ENCODE measurements around the gene DUSP10. TPM values are rescaled to one million over a fixed set of nuclear protein-coding genes. Genes with fewer than 3 reads are reported as not detected.

The DUSP10 gene
- total and polyA plus RNA-seq, 2 donors (not counting 1 experiment from before 2014, with no cell fraction given), result 22.8 to 37.7 TPM

DNA sequence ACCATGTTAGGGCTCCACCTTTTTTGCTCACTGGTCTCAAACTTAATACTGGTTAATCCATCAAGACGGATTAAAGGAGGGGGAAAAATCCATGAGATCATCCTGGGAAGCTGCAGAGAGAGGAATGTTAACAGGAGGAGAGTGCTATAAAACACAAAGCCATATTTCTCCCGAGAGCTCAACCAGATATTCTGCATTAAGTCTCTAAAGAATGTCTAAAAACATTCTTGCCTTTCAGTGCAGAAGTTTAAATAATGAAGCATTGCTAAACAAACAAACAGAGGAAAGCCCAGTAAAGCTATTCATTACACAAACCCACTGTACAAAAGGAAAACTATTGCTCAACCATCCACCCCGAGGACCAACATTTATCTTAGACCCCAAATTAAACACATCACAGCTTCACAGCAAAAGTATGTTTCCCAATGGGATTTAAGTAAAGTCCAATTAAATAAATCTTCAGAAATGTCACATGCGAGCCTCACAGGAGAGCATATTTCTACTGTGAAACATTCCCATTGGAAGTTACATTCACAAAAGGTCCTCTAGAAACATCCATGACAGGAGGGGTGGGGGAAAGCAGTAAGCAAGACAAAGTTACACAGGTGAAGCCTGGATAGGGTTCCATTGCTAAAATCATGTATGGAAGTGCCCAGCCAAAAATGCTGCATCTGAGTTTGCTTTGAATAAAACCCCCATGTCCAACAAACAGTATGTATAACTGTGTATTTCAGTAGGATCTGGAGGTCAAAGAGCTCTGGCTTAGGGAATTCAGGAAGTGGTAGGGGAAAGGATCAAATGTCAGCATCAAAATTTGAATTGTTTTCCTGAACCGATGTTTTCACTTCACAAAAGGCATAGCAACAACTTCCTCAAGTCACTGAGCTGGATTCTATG is 23.3 kb downstream of the DUSP10 start:
- ChIA-PET CTCF (interaction anchor here (1.2 to 1.6 kb wide), 2 partner anchors 10 to 17 kb away, joined by 3 read pairs; no protein-coding TSS in a partner anchor), POLR2A (interaction anchor here (0.6 kb wide), 1 partner anchor 13 kb away, joined by 3 read pairs; no protein-coding TSS in a partner anchor)
- 17% methylated on average over 1 of the region's 5 CpGs for WGBS (ENCODE audit: insufficient coverage)
- Histone ChIP-seq H3K9ac (ENCODE audit: low read length) (no peak overlapping the region), H3K4me1 (ENCODE audit: control insufficient read depth in 2 of 2, insufficient read depth in 2 of 2, low read length in 2 of 2) (peaks cover under 1% of the 10 kb centered on the region in 2 donors), H3K4me3 (ENCODE audit: control extremely low read depth in 1 of 5, extremely low read depth in 1 of 5, insufficient read depth in 1 of 5, low read depth in 2 of 5, low read length in 4 of 5) (no peak overlapping the region), H4K20me1 (ENCODE audit: control insufficient read depth, insufficient read depth, low read length, poor library complexity, severe bottlenecking) (no peaks in the 10 kb centered on the region), H3K9me3 (ENCODE audit: control extremely low read depth in 1 of 3, control insufficient read depth in 2 of 3, insufficient read depth in 1 of 3, low read length in 2 of 3) (peaks cover 3 to 8% (median 7%) of the 10 kb centered on the region in 3 donors), H3K27me3 (replicated peaks in 1 of 4; ENCODE audit: control extremely low read depth in 1 of 4, control insufficient read depth in 3 of 4, insufficient read depth in 4 of 4, low read length in 3 of 4) (no peaks in the 10 kb centered on the region), H3K79me2 (ENCODE audit: control insufficient read depth, insufficient read depth, low read length) (peaks cover 64% of the 10 kb centered on the region), H3K36me3 (replicated peaks in 1 of 2; ENCODE audit: control extremely low read depth in 1 of 2, control insufficient read depth in 1 of 2, extremely low read depth in 1 of 2, insufficient read depth in 2 of 2, low read length in 1 of 2) (peaks cover 0 to 4% of the 10 kb centered on the region in 2 experiments), H3K4me2 (replicated peaks; ENCODE audit: low read depth, low read length, poor library complexity, severe bottlenecking) (no peak overlapping the region), H2AFZ (ENCODE audit: insufficient read depth, low read depth, low read length, poor library complexity, severe bottlenecking) (no peak overlapping the region), H3K27ac (ENCODE audit: low read length in 2 of 2) (no peak overlapping the region)
- H3K4me3 Mint-ChIP-seq, result no peak overlapping the region
- H3K27me3 Mint-ChIP-seq, result no peaks in the 10 kb centered on the region
- no peaks in the 10 kb centered on the region for H3K9me3 Mint-ChIP-seq (ENCODE audit: insufficient read depth)
- no peak for DNase-seq
- intact Hi-C loops (cut with micrococcal nuclease), result no loop called here
- H3K4me1 Mint-ChIP-seq, result peaks cover 53% of the 10 kb centered on the region
- no peak for ATAC-seq (ENCODE audit: low read depth)
- no peak overlapping the region for H3K27ac Mint-ChIP-seq
- TF ChIP-seq EZH2 (IDR thresholded peaks at IDR 0.05; ENCODE audit: borderline replicate concordance, insufficient read depth, low read depth, low read length, poor library complexity, severe bottlenecking), result no peak
- TF ChIP-seq, protein P1, sequence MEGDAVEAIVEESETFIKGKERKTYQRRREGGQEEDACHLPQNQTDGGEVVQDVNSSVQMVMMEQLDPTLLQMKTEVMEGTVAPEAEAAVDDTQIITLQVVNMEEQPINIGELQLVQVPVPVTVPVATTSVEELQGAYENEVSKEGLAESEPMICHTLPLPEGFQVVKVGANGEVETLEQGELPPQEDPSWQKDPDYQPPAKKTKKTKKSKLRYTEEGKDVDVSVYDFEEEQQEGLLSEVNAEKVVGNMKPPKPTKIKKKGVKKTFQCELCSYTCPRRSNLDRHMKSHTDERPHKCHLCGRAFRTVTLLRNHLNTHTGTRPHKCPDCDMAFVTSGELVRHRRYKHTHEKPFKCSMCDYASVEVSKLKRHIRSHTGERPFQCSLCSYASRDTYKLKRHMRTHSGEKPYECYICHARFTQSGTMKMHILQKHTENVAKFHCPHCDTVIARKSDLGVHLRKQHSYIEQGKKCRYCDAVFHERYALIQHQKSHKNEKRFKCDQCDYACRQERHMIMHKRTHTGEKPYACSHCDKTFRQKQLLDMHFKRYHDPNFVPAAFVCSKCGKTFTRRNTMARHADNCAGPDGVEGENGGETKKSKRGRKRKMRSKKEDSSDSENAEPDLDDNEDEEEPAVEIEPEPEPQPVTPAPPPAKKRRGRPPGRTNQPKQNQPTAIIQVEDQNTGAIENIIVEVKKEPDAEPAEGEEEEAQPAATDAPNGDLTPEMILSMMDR (IDR thresholded peaks at IDR 0.05), result no peak

DNA sequence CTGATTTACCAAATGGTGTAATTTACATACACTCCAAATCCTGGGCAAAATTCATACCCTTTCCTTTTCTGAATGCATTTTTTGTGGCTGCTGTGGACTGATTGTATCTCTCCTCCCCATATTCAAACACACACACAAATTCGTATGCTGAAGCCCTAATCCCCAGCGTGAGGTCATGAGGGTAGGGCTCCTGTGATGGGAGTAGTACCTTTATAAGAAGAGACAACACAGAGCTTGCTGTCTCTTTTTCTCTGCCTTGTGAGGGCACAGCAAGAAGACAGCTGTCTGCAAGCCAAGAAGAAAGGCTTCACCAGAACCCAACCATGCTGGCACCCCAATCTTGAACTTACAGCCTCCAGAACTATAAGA is 24.4 kb downstream of the DUSP10 start:
- Mint-ChIP-seq H3K27me3 (no peaks in the 10 kb centered on the region), H3K4me3 (no peak overlapping the region), H3K27ac (no peak overlapping the region), H3K9me3 (ENCODE audit: insufficient read depth) (no peaks in the 10 kb centered on the region), H3K4me1 (peaks cover 58% of the 10 kb centered on the region)
- no peak for TF ChIP-seq EZH2 (IDR thresholded peaks at IDR 0.05; ENCODE audit: borderline replicate concordance, insufficient read depth, low read depth, low read length, poor library complexity, severe bottlenecking)
- TF ChIP-seq, protein P1 (IDR thresholded peaks at IDR 0.05), result no peak
- Histone ChIP-seq H3K4me3 (ENCODE audit: control extremely low read depth in 1 of 5, extremely low read depth in 1 of 5, insufficient read depth in 1 of 5, low read depth in 2 of 5, low read length in 4 of 5) (no peak overlapping the region), H3K79me2 (ENCODE audit: control insufficient read depth, insufficient read depth, low read length) (peaks cover 60% of the 10 kb centered on the region), H3K4me2 (replicated peaks; ENCODE audit: low read depth, low read length, poor library complexity, severe bottlenecking) (no peak overlapping the region), H3K9me3 (ENCODE audit: control extremely low read depth in 1 of 3, control insufficient read depth in 2 of 3, insufficient read depth in 1 of 3, low read length in 2 of 3) (peaks cover 0 to 3% (median 0%) of the 10 kb centered on the region in 3 donors), H3K36me3 (replicated peaks in 1 of 2; ENCODE audit: control extremely low read depth in 1 of 2, control insufficient read depth in 1 of 2, extremely low read depth in 1 of 2, insufficient read depth in 2 of 2, low read length in 1 of 2) (peaks cover 0 to 3% of the 10 kb centered on the region in 2 experiments), H4K20me1 (ENCODE audit: control insufficient read depth, insufficient read depth, low read length, poor library complexity, severe bottlenecking) (no peaks in the 10 kb centered on the region), H3K9ac (ENCODE audit: low read length) (no peak overlapping the region), H3K27me3 (replicated peaks in 1 of 4; ENCODE audit: control extremely low read depth in 1 of 4, control insufficient read depth in 3 of 4, insufficient read depth in 4 of 4, low read length in 3 of 4) (no peaks in the 10 kb centered on the region), H3K27ac (ENCODE audit: low read length in 2 of 2) (no peak overlapping the region), H2AFZ (ENCODE audit: insufficient read depth, low read depth, low read length, poor library complexity, severe bottlenecking) (no peak overlapping the region), H3K4me1 (ENCODE audit: control insufficient read depth in 2 of 2, insufficient read depth in 2 of 2, low read length in 2 of 2) (peaks cover 10 to 12% of the 10 kb centered on the region in 2 donors)
- ATAC-seq (ENCODE audit: low read depth) (no peak), DNase-seq (no peak)
- intact Hi-C loops (cut with micrococcal nuclease), result no loop called here
- CTCF ChIA-PET, result interaction anchor here (1.2 to 1.6 kb wide), 2 partner anchors 9 to 16 kb away, joined by 3 read pairs; no protein-coding TSS in a partner anchor
- POLR2A ChIA-PET, result no interaction called here
- no CpG with 5 or more reads among the region's 2 CpGs for WGBS (ENCODE audit: insufficient coverage)

Measured in B cell (primary cell).